ENCODE data around the gene PTPRD. TPM values are rescaled to one million over a fixed set of nuclear protein-coding genes. Genes with fewer than 3 reads are reported as not detected.

The PTPRD gene
- total and polyA plus RNA-seq, 5 experiments from 2014 or later = not detected

DNA sequence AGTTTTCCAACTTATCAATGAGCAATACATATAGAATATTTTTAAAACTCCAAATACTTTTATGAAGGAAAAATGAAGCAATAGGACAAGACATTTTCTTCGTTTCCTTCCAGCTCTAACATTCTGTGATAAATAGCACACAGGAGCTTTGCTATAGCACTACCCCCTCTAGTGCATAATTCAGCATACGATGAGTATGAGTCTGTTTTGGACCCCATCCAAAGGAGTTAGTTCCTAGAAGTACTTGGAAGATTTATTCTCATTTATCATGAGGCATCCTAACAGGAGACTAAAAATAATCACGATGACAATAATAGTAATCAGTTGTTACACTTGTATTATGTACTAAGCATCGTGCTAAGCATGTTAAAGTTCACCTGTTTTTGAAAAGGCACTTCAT, 1751.9 kb downstream of the PTPRD start:
- no peak overlapping the region for H3K27ac Mint-ChIP-seq
- no peaks in the 10 kb centered on the region for H3K36me3 Mint-ChIP-seq
- peaks cover 3 to 20% (median 15%) of the 10 kb centered on the region in 4 donors for H3K4me1 Mint-ChIP-seq
- DNase-seq (no peak), ATAC-seq (no peak)
- peaks cover 8 to 35% (median 26%) of the 10 kb centered on the region in 5 donors for H3K27me3 Mint-ChIP-seq
- no peaks in the 10 kb centered on the region for H3K9me3 Mint-ChIP-seq
- POLR2A ChIA-PET = no interaction called here
- no peak overlapping the region for H3K4me3 Mint-ChIP-seq

DNA sequence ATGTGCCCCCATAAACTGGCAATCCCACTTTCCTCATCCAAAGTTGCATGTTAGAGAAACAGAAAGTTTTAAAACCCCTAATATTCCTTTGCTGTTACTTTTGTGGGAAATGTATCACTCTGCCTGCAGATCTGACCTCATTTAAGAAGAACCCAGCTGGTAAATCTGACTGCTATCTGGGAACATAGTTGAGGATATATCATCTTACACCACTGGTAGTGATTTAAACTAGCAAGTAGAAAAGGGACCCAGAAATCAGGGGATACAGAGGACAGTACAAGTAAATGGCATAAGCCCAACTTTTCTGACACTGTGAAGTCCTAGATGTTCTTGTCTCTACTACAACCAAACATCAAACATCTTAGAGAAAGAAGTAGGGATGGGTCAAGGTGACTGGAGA, 1752.7 kb downstream of the PTPRD start:
- Mint-ChIP-seq H3K27me3 (peaks cover 8 to 43% (median 34%) of the 10 kb centered on the region in 5 donors), H3K27ac (no peak overlapping the region), H3K9me3 (no peaks in the 10 kb centered on the region), H3K4me1 (peaks cover 3 to 20% (median 15%) of the 10 kb centered on the region in 4 donors), H3K36me3 (no peaks in the 10 kb centered on the region), H3K4me3 (peak overlapping the region in 2 of 10 donors; percentile 7 to 10)
- ATAC-seq = no peak
- no peak for DNase-seq
- POLR2A ChIA-PET = no interaction called here

DNA sequence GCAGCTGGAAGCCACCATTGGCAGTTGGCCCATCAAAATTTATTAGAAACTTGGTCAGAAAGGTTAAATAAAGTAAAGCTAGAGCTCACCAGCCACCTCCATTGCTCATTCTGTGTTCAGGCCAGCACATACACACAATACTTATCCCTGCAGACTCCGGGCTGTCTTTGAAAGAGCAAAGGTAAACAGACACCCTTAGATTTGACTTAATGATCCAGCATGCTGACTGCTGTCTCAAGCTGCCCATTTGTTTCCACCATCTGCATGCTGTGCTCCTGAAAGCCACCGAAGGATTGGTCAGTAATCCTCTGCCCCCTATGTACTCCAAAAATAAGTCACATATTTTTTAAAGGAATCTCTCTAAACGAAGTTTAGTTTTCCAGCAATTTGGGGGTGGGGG, 1753.4 kb downstream of the PTPRD start:
- no peaks in the 10 kb centered on the region for H3K36me3 Mint-ChIP-seq
- H3K4me1 Mint-ChIP-seq = peaks cover 3 to 20% (median 15%) of the 10 kb centered on the region in 4 donors
- H3K27me3 Mint-ChIP-seq = peaks cover 14 to 50% (median 37%) of the 10 kb centered on the region in 5 donors
- peak overlapping the region in 8 of 10 donors; percentile 15 to 80 (median 68) for H3K4me3 Mint-ChIP-seq
- H3K27ac Mint-ChIP-seq = no peak overlapping the region
- ATAC-seq (no peak), DNase-seq (no peak)
- POLR2A ChIA-PET = no interaction called here
- no peaks in the 10 kb centered on the region for H3K9me3 Mint-ChIP-seq

DNA sequence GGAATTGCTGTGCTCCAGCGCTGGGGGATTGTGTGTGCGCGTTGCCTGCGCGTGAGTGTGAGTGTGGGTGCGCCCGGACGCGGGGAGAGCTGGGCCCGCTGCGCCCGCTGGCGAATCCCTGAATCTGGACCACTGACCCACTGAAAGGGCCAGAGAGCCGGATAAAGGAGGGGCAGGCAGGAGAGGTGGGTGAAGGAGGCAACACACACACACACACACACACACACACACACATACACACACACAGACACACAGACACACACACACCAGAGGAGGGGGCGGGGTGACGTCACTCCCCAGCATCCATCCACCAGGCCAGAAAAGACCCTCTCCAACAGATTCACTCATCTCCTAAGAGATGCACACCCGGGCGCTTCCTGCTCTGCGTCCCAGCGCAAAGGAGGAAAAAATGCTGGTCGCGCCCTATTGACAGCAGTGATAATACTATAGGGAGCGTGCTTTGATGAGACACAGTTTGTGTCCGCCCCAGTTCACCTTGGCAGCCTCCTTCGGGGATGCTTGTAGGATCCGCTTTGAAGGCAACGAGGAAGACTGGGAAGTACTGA, 1754.1 kb downstream of the PTPRD start:
- H3K27me3 Mint-ChIP-seq = peaks cover 16 to 55% (median 39%) of the 10 kb centered on the region in 5 donors
- H3K4me3 Mint-ChIP-seq = peak overlapping the region; percentile 58 to 80 (median 72)
- POLR2A ChIA-PET = no interaction called here
- DNase-seq = no peak
- no peaks in the 10 kb centered on the region for H3K36me3 Mint-ChIP-seq
- ATAC-seq = no peak
- H3K27ac Mint-ChIP-seq = peak overlapping the region in 1 of 10 donors; percentile 46
- H3K4me1 Mint-ChIP-seq = peaks cover 3 to 20% (median 15%) of the 10 kb centered on the region in 4 donors
- no peaks in the 10 kb centered on the region for H3K9me3 Mint-ChIP-seq

DNA sequence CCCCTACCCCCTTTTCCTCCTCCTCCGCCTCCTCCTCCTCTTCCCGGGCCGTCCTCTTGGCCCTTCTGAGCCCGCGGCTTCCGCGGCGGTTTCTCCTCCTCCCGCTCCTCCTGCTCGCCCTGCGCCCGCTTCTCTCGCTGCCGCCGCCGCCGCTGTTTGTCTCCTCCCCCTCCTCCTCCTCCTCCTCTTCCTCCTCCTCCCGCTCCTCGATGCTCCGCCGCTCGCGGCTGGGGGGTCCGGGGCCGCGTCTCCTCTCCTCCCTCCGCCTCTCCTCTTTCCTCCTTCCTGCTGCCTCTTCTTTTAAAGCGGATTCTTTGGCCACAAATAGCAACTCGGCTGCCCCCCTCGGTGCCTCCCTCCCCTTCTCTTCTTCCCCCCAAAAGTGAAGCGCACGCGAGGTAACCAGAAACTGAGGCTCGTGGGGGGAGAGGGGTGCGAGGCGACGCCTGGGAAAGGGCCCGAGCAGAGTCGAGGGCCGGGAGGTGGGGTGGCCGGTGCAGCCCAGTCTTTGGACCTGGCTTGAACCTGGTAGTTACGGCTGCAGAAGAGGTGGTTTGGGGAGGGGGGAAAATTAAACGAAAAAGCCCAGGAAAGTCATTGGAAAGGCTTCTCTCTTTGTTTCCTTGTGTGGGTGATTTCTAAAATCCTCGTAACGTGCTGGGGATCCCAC, 1754.7 kb downstream of the PTPRD start:
- H3K9me3 Mint-ChIP-seq = no peaks in the 10 kb centered on the region
- peaks cover 16 to 55% (median 39%) of the 10 kb centered on the region in 5 donors for H3K27me3 Mint-ChIP-seq
- no peaks in the 10 kb centered on the region for H3K36me3 Mint-ChIP-seq
- DNase-seq (peak in 1 of 10 donors; percentile 3), ATAC-seq (no peak)
- H3K4me1 Mint-ChIP-seq = peaks cover 3 to 20% (median 15%) of the 10 kb centered on the region in 4 donors
- peak overlapping the region; percentile 52 to 80 (median 68) for H3K4me3 Mint-ChIP-seq
- H3K27ac Mint-ChIP-seq = peak overlapping the region in 1 of 10 donors; percentile 46
- POLR2A ChIA-PET = no interaction called here

DNA sequence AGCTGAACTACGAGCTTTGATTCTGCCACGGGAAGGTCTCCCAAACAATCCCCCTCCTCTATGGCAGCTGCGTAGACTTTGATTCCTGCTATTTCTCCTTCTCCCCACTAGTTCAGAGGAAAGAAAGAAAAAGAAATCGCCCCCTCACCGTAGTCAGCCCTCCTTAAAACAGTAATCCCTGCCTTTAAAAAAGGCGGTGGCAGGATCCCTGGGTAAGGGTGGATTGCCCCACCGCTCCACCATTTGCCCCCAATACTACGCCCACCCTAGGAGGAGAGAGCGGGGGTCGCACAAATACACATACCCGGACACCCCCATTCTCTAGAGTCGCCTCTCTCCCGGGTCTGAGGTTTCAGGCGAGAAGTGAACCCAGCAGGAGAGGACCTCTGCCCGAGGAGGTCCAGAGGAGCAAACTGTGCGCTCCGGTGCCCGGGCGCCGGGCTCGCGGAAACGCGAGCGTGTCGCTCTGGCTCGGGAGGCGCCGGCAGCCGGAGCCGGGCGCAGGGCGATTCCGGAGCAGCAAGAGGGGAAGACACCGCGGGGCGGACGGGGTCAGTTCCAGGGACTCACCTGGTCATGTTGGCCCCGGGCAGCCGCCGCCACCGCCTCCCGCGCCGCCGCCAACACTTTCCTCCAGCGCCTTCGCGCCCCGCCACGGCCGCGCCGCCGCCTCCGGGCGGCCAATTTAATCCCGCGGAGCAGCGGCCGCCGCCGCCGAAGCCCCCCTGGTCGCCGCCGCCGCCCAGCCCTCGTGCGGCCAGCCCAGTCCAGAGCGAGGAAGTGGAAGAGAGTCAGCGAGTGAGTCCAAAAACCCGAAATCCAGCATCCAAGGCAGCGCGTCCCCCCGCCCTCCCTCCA, 1755.5 kb downstream of the PTPRD start:
- H3K27ac Mint-ChIP-seq = no peak overlapping the region
- H3K36me3 Mint-ChIP-seq = no peaks in the 10 kb centered on the region
- ATAC-seq (peak in 1 of 2 donors; percentile 16), DNase-seq (peak in 3 of 10 donors; percentile 3 to 59 (median 5))
- POLR2A ChIA-PET = no interaction called here
- peaks cover 16 to 55% (median 39%) of the 10 kb centered on the region in 5 donors for H3K27me3 Mint-ChIP-seq
- peaks cover 3 to 20% (median 15%) of the 10 kb centered on the region in 4 donors for H3K4me1 Mint-ChIP-seq
- H3K9me3 Mint-ChIP-seq = no peaks in the 10 kb centered on the region
- H3K4me3 Mint-ChIP-seq = peak overlapping the region; percentile 45 to 77 (median 66)

DNA sequence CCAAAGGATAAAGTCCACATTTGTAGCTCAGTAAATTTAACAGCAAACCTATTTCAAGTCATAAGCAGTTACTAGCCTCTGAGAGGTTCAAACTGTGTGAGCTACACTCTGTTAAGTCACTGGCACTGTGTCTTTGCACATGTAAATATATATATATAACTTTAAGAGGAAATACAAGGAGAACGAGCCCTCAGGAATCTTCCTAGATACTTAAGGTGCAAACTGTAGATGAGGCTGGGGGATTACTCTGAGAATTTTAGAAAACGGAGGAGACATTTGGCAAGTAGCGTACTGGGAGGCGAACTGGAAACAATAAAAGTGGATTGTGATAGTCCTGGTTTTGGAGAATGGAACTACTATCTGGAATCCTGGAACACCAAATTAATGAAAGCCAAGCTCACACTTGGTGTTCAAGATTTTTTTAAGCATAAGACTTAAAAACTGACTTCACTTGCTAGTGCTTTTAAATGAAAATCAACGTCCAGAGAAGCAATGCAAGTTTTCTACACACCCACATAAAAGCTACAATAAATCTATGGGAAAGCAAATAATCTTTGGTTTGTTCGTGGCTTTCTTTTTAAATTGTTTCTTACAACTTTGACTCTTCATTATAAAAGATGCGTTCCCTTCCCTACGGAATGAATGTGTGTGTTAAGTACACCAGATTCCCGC, 1756.3 kb downstream of the PTPRD start:
- Mint-ChIP-seq H3K36me3 (no peaks in the 10 kb centered on the region), H3K27me3 (peaks cover 16 to 55% (median 39%) of the 10 kb centered on the region in 5 donors), H3K4me1 (peaks cover 3 to 20% (median 15%) of the 10 kb centered on the region in 4 donors), H3K9me3 (no peaks in the 10 kb centered on the region), H3K4me3 (peak overlapping the region; percentile 45 to 77 (median 66)), H3K27ac (no peak overlapping the region)
- DNase-seq (no peak), ATAC-seq (no peak)
- POLR2A ChIA-PET = no interaction called here

DNA sequence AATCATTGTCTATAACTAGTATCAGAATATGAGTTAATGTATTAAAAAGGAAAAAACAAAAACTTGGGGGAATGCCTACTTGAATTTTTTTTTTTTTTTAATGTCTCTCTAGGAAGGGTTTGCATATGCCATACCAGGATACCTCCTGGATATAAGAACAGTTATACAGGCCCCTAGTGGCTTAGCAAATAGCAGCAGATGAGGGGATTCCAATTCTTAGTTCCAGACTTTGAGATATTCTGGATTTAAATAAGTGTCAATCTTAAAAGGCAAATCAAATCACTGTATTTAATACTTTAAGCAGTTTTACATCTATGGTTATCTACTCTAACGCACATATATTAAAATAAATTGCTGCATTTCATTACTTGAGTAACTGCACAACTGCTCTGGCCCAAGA, 1757.8 kb downstream of the PTPRD start:
- POLR2A ChIA-PET = no interaction called here
- H3K27me3 Mint-ChIP-seq = peaks cover 16 to 58% (median 38%) of the 10 kb centered on the region in 5 donors
- no peak overlapping the region for H3K4me3 Mint-ChIP-seq
- DNase-seq (no peak), ATAC-seq (no peak)
- H3K9me3 Mint-ChIP-seq = no peaks in the 10 kb centered on the region
- H3K27ac Mint-ChIP-seq = no peak overlapping the region
- H3K36me3 Mint-ChIP-seq = no peaks in the 10 kb centered on the region
- peaks cover 3 to 20% (median 15%) of the 10 kb centered on the region in 4 donors for H3K4me1 Mint-ChIP-seq

DNA sequence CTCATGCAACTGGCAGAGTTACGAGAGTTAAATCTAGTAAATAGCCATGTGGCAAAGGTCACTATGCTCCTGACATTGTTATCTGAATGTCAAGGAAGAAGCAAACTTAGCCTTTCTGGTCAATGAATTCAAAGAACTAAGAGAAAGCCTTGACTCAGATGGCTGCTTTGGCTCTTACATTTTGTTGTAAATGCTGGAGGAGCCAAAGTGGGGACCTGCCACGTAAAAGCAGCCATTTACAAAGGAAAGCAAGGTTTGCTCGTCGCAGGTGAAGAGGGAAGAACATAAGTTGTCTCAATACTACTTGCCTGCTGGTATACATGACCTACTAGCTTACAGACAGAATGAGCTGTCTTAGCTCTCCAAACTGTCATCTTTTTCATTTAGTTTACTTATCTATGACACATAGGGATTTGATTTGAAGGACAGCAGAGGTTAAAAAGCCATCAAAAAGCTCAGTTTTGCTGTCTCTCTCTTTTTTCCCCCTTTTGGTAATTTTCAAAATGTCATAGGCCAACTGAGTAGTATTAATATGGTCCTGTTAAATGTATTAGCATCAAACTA, 1760.4 kb downstream of the PTPRD start:
- H3K9me3 Mint-ChIP-seq = no peaks in the 10 kb centered on the region
- no peaks in the 10 kb centered on the region for H3K36me3 Mint-ChIP-seq
- no peak for ATAC-seq
- peaks cover 11 to 45% (median 27%) of the 10 kb centered on the region in 5 donors for H3K27me3 Mint-ChIP-seq
- no peak for DNase-seq
- H3K4me1 Mint-ChIP-seq = peaks cover 0 to 10% (median 6%) of the 10 kb centered on the region in 4 donors
- H3K4me3 Mint-ChIP-seq = no peak overlapping the region
- POLR2A ChIA-PET = no interaction called here
- H3K27ac Mint-ChIP-seq = no peak overlapping the region

DNA sequence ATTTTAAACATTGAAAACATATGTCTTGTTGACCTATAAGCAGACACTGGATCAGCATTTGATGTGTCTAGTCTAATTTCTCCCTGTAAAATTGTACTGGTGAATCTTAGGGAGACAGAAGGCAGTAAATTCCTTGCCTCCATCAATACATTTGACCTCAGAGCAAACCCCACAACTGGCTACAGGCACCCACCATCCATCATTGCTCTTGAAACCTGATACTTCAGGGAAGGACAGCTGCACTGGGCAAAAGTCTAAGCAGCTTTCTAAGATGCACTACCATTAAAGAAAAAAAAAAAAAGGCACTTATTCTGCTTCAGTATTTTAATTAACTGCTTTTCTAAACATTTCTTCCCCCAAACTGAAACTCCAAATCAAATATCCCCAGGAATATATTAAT, 1761.9 kb downstream of the PTPRD start:
- Mint-ChIP-seq H3K27ac (no peak overlapping the region), H3K27me3 (peaks cover 11 to 40% (median 20%) of the 10 kb centered on the region in 5 donors), H3K36me3 (no peaks in the 10 kb centered on the region), H3K9me3 (peaks cover 0 to 3% (median 0%) of the 10 kb centered on the region in 9 donors), H3K4me1 (no peaks in the 10 kb centered on the region), H3K4me3 (no peak overlapping the region)
- no peak for DNase-seq
- POLR2A ChIA-PET = no interaction called here
- no peak for ATAC-seq

DNA sequence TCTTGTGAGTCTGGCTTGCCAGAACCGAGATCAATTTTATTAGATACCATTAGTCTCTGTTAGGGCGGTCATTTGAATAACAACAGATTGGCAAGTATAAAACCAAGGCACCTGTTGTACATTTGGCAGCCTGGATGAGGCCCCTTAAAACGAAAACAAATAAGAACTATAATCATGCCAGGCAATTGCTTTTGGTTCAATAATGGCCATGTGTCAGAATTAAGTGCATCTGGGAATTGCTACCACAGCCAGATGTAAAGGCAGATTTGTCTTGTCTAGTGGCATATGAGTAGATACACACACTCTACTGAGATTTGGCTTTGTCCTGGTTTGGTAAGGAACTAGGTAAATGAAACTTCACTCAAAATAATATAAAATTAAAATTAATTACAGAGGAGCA, 1767.0 kb downstream of the PTPRD start:
- Mint-ChIP-seq H3K36me3 (no peaks in the 10 kb centered on the region), H3K4me3 (no peak overlapping the region), H3K4me1 (no peaks in the 10 kb centered on the region), H3K27me3 (peaks cover 3 to 20% (median 5%) of the 10 kb centered on the region in 5 donors), H3K9me3 (peaks cover 0 to 6% (median 0%) of the 10 kb centered on the region in 9 donors), H3K27ac (no peak overlapping the region)
- DNase-seq (no peak), ATAC-seq (no peak)
- POLR2A ChIA-PET = no interaction called here

DNA sequence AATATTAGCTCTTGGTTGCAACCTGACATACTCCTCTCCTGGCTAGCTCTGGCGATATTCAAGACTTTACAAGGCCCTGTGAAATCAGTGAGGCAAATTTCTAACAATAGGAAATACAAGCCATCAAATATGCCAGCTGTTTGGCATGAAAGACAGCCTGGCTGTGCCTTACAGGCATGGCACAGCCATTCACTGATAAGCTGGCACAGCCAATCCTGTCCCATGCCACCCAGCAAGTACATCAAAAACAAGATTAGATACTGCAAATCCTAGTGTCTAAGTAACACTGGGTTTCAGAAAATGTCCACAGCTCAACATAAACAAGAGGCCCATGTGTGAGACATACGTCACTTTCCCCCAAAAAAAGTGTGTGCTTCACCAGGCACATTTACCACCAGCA, 1767.4 kb downstream of the PTPRD start:
- H3K9me3 Mint-ChIP-seq = peaks cover 0 to 7% (median 0%) of the 10 kb centered on the region in 9 donors
- H3K36me3 Mint-ChIP-seq = no peaks in the 10 kb centered on the region
- ATAC-seq (no peak), DNase-seq (no peak)
- POLR2A ChIA-PET = no interaction called here
- no peaks in the 10 kb centered on the region for H3K4me1 Mint-ChIP-seq
- peaks cover under 1 to 20% (median 5%) of the 10 kb centered on the region in 5 donors for H3K27me3 Mint-ChIP-seq
- H3K4me3 Mint-ChIP-seq = no peak overlapping the region
- H3K27ac Mint-ChIP-seq = no peak overlapping the region

All from naive thymus-derived CD8-positive, alpha-beta T cell (primary cell).